HG02623 (cell line): ENCODE data around the gene ARHGAP1.
"Not testable (repeated sequence)": the region's sequence is repeated elsewhere in the genome, so short reads cannot be mapped to it uniquely, and the experiment has no call there.

ENCODE experiments used
- ATAC-seq: cut with Tn5 transposase; IDR thresholded peaks from one replicate; pipeline ENCODE4 v1.9.1; 2021; ENCODE audit warnings: moderate library complexity; ENCODE audit not compliant: unreplicated experiment

ARHGAP1 gene

GRCh38 chr11:46675288-46675851, 25.0 kb downstream of the ARHGAP1 start:
- ATAC-seq, result no peak

- ATAC-seq, result no peak
These were observed 25.7 kb downstream of the ARHGAP1 start for GRCh38 chr11:46674463-46675287.

- ATAC-seq, result no peak
These were observed 26.5 kb downstream of the ARHGAP1 start for GRCh38 chr11:46673713-46674462.

GRCh38 chr11:46672381-46672839, 28.0 kb downstream of the ARHGAP1 start:
- ATAC-seq, result no peak

GRCh38 chr11:46671958-46672315, 28.5 kb downstream of the ARHGAP1 start:
- no peak for ATAC-seq

GRCh38 chr11:46670521-46670920, 29.9 kb downstream of the ARHGAP1 start:
- ATAC-seq, result not testable (repeated sequence)

GRCh38 chr11:46669711-46670139, 30.7 kb downstream of the ARHGAP1 start:
- ATAC-seq, result no peak

- ATAC-seq, result no peak
These were observed 31.8 kb downstream of the ARHGAP1 start for GRCh38 chr11:46668480-46669085.

GRCh38 chr11:46667043-46667481, 33.4 kb downstream of the ARHGAP1 start:
- ATAC-seq, result no peak

- ATAC-seq, result no peak
These were observed 33.9 kb downstream of the ARHGAP1 start for GRCh38 chr11:46666516-46666915.

- ATAC-seq, result no peak
These were observed 35.1 kb downstream of the ARHGAP1 start for GRCh38 chr11:46665356-46665755.

- no peak for ATAC-seq
These were observed 35.8 kb downstream of the ARHGAP1 start for GRCh38 chr11:46664612-46665011.

- no peak for ATAC-seq
These were observed 37.0 kb downstream of the ARHGAP1 start for GRCh38 chr11:46663277-46663940.

- ATAC-seq, result no peak
These were observed 38.1 kb downstream of the ARHGAP1 start for GRCh38 chr11:46662366-46662765.

- ATAC-seq, result no peak
These were observed 38.6 kb downstream of the ARHGAP1 start for GRCh38 chr11:46661836-46662235.

GRCh38 chr11:46659908-46660307, 40.5 kb downstream of the ARHGAP1 start:
- ATAC-seq, result no peak

GRCh38 chr11:46658259-46658658, 42.2 kb downstream of the ARHGAP1 start:
- no peak for ATAC-seq

GRCh38 chr11:46657186-46657585, 43.2 kb downstream of the ARHGAP1 start:
- no peak for ATAC-seq

- ATAC-seq, result no peak
These were observed 44.8 kb downstream of the ARHGAP1 start for GRCh38 chr11:46655631-46656030.

GRCh38 chr11:46649180-46649738, 51.2 kb downstream of the ARHGAP1 start:
- no peak for ATAC-seq
